WERI-Rb-1 (cell line): Measurements from ENCODE around the gene CDC25A.

ENCODE experiments used
- DNase-seq: peaks from one replicate; pipeline ENCODE4 v3.0.0-alpha.2; 2020
- H3K27ac ChIP-seq: fragments of 250-450 bp; sonication (Bioruptor Pico); 2 replicates; pipeline ENCODE4 v1.5.1; 2020; ENCODE audit warnings: mild to moderate bottlenecking, moderate library complexity
- H3K27me3 ChIP-seq: fragments of 250-450 bp; sonication (Bioruptor Pico); 2 replicates; pipeline ENCODE4 v1.5.1; 2021; ENCODE audit warnings: mild to moderate bottlenecking, low read depth, moderate library complexity; ENCODE audit not compliant: insufficient read depth, severe bottlenecking
- H3K36me3 ChIP-seq: fragments of 250-450 bp; sonication (Bioruptor Pico); 2 replicates; pipeline ENCODE4 v1.5.1; 2020; ENCODE audit warnings: mild to moderate bottlenecking, moderate library complexity
- H3K4me3 ChIP-seq: 2 replicates; pipeline ENCODE4 v1.5.1; 2011; ENCODE audit warnings: low read depth, mild to moderate bottlenecking, control low read depth, low read length
- H3K9me3 ChIP-seq: fragments of 250-450 bp; sonication (Bioruptor Pico); 2 replicates; pipeline ENCODE4 v1.5.1; 2021; ENCODE audit warnings: mild to moderate bottlenecking, moderate library complexity; ENCODE audit not compliant: severe bottlenecking
- TF ChIP-seq, protein P1 (sequence below): IDR thresholded peaks from 2 replicates; pipeline ENCODE4 v1.5.1; 2011; ENCODE audit warnings: low read depth, mild to moderate bottlenecking, control low read depth, inconsistent platforms, low read length

CDC25A gene

DNA sequence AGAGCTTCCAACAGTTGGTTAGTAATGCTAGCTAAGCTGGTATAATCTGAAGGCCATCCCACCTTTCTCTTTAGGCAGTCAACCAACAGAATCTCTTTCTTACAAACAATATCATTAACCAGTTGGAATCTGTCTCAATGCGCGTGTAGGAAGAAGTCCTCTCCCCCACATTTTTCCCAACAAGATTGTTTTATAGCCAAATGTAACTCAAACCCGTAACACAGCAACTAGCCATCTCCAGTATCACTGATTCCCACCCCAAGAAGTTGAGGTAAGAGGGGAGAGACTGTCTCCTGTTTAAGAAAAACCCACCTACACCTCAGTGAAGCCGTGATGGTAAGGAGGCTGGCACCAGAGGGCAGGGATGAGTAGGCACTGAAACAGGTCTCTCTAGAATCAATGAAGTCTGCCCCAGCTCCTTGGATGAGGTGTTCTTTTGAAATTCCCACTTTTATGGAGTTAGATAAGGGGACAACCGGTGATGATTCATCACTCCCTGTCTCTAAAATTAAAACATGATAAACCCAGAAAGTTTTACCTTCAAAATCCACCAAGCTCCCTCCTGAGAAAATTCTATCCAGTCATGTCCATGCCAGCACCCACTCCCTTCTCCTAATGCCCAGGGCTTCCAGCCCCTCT is 30.9 kb downstream of the CDC25A start:
- Histone ChIP-seq H3K9me3 (no peaks in the 10 kb centered on the region), H3K27me3 (no peaks in the 10 kb centered on the region), H3K27ac (no peak overlapping the region), H3K36me3 (peaks cover 50% of the 10 kb centered on the region), H3K4me3 (no peak overlapping the region)
- DNase-seq: no peak
- TF ChIP-seq, protein P1, sequence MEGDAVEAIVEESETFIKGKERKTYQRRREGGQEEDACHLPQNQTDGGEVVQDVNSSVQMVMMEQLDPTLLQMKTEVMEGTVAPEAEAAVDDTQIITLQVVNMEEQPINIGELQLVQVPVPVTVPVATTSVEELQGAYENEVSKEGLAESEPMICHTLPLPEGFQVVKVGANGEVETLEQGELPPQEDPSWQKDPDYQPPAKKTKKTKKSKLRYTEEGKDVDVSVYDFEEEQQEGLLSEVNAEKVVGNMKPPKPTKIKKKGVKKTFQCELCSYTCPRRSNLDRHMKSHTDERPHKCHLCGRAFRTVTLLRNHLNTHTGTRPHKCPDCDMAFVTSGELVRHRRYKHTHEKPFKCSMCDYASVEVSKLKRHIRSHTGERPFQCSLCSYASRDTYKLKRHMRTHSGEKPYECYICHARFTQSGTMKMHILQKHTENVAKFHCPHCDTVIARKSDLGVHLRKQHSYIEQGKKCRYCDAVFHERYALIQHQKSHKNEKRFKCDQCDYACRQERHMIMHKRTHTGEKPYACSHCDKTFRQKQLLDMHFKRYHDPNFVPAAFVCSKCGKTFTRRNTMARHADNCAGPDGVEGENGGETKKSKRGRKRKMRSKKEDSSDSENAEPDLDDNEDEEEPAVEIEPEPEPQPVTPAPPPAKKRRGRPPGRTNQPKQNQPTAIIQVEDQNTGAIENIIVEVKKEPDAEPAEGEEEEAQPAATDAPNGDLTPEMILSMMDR: no peak

DNA sequence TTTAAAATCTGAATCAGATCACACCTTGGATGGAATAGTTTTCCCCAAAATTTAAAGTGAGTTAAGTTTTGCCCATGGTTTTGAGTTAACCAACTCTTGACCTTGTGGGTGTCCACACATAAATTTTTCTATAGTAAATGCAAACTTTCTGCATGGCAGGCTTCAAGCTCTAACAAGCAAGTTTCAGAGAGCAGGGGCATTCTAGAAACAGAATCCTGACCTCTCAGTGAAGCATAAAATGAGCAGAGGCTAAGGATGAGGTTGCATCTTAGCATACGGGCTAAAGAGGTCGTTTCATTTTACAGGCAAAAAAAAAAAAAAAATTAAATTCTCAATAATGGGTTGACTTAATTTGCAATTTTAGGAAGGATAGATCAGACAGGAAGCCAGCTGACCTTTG is 32.1 kb downstream of the CDC25A start:
- DNase-seq: no peak
- no peaks in the 10 kb centered on the region for H3K27me3 ChIP-seq
- no peaks in the 10 kb centered on the region for H3K9me3 ChIP-seq
- TF ChIP-seq, protein P1: no peak
- no peak overlapping the region for H3K27ac ChIP-seq
- H3K36me3 ChIP-seq: peaks cover 39% of the 10 kb centered on the region
- no peak overlapping the region for H3K4me3 ChIP-seq

DNA sequence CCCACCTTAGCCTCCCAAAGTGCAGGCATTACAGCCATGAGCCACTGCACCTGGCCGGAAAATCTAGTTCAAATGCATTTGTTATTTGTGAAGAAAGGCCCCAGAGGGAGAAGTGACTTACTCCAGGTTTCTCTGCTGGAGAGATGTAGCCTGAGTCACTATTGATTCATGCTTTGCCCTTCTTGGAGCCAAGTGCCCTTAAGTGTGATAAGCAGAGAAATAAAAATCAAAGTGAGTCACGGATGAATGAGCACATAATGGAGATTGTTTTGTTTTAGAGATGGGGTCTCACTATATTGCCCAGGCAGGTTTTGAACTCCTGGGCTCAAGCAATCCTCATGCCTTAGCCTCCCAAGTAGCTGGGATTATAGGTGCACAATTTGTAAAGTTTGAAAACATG is 33.1 kb downstream of the CDC25A start:
- no peaks in the 10 kb centered on the region for H3K9me3 ChIP-seq
- TF ChIP-seq, protein P1: no peak
- H3K27ac ChIP-seq: no peak overlapping the region
- no peak for DNase-seq
- no peak overlapping the region for H3K4me3 ChIP-seq
- H3K36me3 ChIP-seq: peaks cover 29% of the 10 kb centered on the region
- H3K27me3 ChIP-seq: no peaks in the 10 kb centered on the region

DNA sequence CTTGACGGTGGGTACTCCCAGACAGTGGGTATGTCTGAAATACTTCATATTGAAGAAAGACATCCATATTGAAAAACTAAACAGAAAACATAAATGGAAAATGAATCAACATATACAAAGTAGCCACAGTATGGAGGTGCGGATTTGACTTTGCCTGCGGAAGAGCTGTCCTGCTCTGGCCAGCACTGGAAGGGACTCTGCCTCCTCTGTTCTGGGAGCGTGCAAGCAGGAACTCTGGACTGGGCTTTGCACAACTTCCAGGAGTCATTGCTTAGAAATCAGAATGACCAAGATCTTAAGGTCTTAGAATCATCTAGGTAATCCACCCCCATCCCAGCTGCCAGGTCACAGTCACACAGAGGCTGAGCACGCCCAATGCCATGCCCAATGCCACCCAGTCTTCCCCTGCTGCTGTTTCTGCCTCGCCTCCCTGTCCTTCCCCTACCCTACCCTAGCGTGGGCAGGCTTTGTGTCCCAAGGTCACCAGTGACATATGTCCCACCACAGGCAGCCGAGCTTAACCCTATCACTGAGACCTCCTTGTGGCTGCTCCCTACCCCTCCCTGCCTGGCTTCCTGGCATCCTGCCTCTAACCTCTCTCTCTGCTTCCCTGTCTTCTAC is 36.3 kb downstream of the CDC25A start:
- Histone ChIP-seq H3K27ac (no peak overlapping the region), H3K36me3 (no peaks in the 10 kb centered on the region), H3K4me3 (no peak overlapping the region), H3K9me3 (no peaks in the 10 kb centered on the region), H3K27me3 (no peaks in the 10 kb centered on the region)
- peak; percentile 10 for DNase-seq
- TF ChIP-seq, protein P1: no peak

DNA sequence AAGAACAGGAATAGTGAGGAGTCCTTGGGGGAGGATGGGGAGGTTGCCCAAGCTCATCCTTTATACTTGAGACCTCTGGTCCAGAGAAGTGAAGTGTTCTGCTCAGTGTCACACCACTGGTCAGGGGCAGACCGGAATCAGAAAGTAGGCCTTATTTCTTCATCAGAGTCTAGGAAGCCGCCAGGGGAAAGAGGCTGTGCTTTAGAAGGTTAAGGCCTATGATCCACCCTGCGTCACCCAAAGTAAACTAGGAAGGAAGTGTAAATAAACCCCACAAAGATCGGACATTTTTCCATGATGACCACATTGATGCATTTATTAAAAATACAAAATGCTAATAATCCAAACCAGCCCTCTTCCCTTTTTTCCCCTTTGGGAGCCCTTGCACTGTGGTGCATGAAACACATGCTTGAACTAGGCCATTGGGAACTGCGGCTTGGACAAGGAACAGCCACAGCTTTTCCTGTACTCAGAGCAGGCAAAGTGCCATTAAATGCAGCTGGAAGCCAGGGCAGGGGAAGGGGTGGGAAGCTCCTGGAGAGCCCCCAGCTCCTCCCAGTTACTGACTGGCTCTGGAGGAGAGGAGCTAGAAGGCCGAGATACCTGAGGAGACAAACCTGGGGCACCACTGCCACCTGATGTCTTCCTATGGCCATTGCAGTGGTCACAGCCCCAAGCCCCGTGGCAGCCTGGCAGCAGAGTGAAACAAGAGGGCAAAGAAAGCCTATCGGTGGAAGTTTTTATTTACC is 37.0 kb downstream of the CDC25A start:
- no peak overlapping the region for H3K4me3 ChIP-seq
- no peaks in the 10 kb centered on the region for H3K27me3 ChIP-seq
- no peaks in the 10 kb centered on the region for H3K36me3 ChIP-seq
- H3K9me3 ChIP-seq: no peaks in the 10 kb centered on the region
- no peak overlapping the region for H3K27ac ChIP-seq
- DNase-seq: peak; percentile 84
- TF ChIP-seq, protein P1: peak; percentile 94
